HG03139 (cell line): ENCODE data around the gene ZIC4.

ENCODE experiments used
- ATAC-seq: cut with Tn5 transposase; IDR thresholded peaks from one replicate; pipeline ENCODE4 v1.9.1; 2021; ENCODE audit not compliant: unreplicated experiment

ZIC4 gene

DNA sequence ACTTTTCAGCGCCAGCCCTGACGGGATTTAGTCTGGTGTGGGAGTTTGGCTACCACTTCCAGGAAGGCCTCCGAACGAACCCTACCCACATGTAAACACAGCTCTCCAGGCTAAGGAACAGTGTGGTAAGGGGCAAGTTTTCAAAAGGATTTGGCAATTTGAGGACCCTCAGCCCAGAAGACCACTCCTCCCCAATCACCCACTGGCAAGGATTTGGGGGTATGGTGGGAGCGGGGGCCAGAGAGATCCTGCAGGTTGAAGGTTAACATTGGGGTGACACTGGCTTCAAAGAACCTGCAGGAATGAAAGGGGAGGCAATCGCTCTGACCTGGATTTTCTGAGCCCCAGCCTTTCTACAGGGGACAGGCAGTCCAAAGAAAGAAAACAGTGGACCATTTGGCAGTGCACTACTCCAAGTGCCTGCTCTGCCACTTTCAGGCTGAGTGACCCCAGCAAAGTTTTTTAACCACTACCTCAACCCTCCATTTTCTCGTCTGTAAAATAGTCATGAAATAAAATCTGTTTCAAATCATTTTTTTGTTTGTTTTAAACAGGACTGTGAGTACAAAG lies 34.5 kb downstream of the ZIC4 start:
- ATAC-seq: no peak

DNA sequence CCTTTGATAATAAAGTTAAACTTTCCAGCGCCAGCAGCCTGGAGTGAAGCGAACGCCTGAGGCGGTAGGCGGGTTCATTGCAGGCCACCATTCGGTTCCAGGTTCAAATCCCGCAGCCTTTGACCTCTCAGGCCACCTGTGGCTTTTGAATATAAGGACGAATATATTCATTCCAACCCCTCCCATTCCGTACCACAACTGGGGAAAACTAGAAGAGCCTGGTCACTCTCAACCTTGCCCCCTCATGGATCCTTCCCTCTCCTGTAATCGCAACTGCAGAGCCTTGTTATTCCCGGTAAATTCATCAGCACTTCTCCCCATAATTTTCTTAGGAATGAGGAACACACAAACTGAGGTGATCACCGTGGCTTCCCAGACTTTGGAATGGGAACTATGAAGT lies 35.2 kb downstream of the ZIC4 start:
- ATAC-seq: no peak

- no peak for ATAC-seq
Observed at GRCh38 chr3:147370349-147370748, 36.0 kb downstream of the ZIC4 start.

DNA sequence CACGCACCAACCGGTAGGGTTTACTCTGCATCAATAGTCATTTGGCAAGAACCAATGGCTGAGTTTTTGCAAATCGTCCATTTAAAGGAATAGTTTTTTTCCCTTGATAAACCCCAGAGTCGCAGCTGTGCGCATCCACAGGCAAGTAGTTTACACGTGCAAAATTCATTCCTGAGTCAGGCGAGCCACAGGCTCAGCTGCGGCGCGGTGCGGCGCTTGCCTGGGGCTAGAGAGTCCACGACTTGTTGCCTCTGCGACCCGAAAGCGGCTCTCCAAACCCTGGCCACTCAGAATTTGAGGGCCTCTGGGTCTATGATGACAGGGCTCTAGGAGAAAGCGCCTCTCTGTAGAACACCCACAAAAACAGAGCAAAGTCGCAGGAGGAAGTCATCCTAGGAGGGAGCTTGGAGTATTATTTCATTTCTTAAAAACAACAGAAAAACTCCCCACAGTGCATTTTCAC lies 36.7 kb downstream of the ZIC4 start:
- ATAC-seq: no peak

DNA sequence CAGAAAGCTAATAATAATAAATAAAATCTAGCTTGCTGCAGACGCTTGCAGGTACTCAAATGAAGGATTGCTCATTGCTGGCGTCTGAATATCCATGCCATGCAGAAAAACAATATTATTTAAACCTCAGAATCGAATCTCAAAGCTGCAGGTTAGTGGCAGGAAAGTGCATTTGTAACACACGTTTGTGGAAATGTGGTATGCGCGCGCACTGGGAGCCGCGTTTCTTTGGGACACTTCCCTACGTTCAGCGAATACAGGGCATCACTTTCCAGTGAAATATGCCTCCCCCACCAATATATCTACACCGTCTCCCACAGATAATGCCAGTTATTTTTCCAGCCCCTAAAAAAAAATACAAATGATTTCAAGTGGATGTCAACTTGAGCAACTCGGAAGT lies 37.1 kb downstream of the ZIC4 start:
- no peak for ATAC-seq

DNA sequence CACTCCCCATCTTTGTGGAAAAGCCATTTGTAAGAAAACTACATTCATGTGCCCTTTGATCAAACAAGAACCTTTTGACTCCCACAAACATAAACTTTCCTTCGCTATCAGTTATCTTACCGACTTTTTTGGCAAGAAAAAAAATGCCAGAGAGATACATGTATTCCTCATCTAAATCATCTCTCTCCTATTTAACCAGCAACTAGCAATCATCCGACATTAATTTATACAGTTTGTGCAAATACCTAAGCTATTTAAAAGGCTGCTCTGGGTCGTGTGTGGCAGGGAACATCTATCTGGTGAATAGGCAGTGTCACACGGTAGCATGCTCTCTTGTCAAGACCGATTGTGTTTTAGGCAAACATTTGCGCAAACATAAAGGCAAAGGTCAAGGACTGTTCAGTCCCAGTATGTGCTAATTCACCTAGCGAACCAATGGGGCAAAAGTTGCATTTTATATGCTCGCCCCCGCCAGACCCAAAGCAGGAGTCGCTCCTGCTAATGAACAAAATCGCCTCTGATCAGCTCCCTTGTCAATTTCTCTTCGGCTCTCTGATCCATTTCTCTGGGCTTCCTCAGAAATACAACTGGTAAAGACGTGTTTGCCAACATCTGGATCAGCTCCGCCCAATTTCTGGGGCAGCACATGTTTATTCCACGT lies 37.7 kb downstream of the ZIC4 start:
- ATAC-seq: no peak

- ATAC-seq: no peak
Observed at GRCh38 chr3:147368151-147368550, 38.2 kb downstream of the ZIC4 start.

DNA sequence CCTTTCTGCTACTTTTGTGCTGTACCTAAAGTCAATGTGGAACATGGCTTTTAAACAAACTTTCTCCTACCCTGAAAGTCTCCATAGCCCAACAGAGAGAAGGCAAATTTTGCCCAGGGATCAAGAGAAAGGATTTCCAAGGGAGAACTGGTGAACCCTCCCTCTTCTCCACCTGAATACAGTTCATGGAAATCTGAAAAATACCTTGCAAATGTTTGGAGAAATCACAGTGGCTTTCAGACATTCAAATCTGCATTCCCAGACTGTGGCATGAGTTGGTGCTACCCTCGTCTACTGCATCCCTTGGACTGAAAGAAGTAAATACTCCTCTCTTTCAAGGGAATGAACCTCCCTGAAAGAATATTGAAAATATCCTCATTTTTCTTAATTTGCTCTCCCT lies 38.7 kb downstream of the ZIC4 start:
- no peak for ATAC-seq

DNA sequence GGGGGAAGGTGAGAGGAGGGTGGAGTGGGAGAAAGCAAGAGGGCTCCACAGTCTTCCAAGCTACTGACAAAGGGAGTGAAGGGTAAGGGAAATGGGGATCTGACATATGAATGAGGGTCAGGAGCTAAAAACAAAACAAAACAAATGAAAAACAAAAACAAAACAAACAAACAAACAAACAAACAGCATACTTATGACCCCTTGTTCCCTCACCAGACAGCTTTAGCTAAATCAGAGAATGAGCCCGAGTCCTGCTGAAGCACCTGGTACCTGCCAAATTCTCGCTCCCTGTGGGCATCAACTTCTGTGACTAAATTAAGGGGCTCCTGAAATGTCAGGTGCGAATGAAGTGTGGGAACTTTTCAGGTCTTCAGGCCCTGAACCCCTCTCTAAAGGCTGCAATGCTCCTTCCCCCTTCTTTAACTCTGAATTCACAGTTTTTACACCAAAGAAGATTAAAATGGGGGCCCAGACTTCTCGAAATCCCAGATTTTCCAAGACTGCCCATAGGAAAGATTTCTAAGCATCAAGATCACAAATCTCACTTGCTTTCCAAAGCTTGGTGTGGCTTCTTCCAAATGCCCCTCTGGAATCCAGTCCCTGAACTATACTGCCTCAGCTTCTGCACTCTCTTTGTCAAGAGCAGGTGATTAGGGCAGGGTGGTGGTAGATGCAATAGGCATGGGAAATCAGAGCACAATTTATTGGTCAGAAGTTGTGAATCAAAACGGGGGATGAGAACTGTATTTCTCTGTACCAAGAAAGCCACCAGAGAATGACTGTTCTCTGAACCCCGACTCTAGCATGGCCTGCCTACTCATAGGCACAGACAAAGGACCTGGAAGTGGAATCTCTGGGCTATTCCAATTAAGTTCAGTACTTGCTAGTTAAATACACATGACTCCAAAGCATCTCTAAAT lies 40.9 kb downstream of the ZIC4 start:
- no peak for ATAC-seq

- no peak for ATAC-seq
Observed at GRCh38 chr3:147364771-147365170, 41.6 kb downstream of the ZIC4 start.

DNA sequence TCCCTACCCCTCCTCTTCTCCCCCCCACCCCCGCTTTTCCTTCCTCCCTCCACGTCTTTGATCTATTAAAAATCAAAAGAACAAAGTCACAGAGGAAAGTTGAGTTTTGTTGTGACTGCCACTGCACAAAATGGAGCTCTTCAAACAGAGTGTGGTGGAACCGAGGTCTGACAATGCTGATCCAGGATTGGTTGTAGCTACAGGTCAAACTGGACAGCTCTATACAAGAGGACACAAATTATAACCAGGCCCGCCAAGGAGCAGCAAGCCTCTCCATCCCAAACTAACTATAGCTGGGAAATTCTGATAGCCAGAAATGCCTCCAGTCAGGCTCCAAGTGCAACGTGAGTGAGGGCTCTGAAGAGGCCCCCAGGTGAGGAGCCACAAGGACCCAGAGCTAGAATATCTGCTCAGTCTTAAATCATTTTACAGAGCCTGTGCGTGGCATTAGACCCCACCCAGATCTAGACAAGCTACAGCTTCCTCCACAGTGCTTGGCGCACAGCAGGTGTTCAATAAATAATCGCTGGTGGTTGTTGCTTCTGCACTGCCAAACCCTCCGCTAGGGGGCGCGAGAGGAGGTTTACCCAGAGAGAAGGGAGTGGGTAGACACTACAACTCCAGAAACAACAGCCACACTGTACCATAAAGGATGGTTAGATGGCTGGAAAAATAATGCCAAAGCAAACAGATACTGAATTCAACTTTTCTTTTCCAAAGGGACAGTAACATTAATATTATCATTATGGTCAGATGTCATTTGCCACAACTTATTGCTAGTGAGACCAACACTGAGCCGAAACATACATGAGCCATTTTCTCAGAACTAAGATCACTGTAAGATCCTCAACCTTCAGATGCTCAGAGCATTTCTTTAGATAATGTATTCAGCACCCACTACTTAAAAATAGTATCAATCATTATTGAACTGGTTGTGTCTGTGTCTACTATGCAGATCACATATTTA lies 44.6 kb downstream of the ZIC4 start:
- ATAC-seq: no peak

DNA sequence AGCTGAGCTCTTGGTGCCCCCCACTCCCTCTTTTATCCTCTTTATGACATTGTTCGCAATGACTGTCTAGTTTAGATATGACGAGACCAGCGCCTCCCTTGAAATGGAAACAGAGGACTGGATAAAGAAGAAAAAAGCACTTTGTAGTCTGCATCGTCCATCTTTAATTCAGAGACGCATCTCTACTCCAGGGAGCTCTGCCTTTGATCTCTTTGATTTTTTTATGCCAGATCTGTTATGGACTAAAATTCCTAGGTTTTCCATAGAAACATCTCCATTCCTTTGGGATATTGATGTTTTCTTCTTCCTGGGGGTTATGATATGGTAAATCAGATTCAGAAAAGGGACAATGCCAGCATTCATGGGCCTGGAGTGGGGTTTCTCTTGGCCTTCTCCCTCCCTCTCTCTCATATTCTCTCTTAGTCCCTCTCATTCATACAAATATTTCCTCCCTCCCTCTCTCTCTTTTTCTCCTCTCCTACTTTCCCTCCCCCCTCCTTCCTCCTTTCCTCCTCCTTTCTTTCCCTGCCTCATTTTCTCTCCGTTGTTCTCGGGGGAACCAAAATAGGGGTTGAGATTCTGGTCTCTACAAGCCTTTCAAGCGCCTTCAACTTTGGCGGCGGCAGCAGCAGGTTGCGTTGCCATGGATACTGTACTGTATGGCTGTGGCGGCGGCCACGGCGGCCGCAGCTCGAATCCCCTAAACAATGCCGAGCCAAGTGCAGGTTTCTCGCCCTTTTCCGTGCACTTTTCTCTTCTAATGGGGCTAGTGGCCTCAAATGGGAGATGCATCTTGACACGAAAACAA lies 45.5 kb downstream of the ZIC4 start:
- no peak for ATAC-seq

DNA sequence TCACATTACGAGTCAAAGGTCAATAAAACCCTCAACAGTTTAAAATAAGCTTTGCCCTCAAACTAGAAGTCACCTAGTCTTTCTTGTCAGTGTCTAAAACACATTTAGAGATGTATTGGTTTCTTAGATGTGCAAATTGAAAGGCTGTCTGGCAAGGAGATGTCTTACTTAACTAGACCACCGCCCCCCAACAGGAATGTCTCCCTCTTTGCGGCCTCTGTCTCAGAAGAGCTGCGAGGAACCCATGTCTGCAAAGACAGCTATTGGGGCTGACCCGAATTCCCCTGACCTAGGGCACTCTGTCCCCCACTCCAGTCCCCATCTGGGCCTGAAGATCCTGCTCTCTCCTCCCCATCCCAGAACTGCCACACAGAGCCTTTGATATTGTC lies 46.3 kb downstream of the ZIC4 start:
- ATAC-seq: no peak

- ATAC-seq: no peak
Observed at GRCh38 chr3:147359177-147360050, 46.9 kb downstream of the ZIC4 start.

DNA sequence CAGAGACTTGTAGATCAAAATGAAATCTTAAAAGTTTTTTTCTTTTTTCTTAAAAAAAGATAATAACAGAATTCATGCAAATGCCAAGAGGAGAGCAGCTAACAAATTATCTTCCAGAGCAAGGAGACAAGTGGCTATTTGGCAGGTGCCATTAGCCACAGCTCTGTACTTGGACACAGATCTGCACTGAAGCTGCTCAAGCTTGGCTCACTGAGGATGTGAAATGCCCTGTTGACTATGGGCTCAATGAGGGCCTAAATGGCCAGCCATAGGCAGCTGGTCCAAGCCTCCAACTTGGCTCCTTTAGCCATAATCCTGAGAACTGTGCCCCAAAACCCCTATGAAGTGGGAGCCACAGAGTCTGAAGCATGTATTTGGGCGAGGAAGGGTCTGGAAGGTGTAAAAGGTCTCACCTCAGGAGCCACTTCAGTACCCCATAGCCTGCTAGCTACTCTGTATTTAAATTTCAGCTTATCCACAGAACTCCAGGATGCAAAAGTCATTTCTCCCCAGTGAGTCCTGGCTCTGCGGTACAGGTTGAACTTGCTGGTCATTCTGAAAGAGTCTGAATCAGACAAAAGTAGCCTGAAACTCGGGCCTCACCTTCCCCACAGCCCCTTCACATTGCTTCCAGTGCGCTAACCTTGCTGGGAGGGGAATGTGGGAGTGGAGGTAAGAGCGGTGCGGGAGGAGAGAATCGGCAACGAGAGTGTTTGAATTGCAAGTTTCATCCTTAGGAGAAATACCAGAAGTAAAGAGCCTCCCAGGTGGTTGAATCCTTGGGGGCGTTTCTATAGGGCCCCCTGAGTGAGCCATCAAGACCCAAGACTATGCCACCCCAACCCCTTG lies 48.0 kb downstream of the ZIC4 start:
- no peak for ATAC-seq

DNA sequence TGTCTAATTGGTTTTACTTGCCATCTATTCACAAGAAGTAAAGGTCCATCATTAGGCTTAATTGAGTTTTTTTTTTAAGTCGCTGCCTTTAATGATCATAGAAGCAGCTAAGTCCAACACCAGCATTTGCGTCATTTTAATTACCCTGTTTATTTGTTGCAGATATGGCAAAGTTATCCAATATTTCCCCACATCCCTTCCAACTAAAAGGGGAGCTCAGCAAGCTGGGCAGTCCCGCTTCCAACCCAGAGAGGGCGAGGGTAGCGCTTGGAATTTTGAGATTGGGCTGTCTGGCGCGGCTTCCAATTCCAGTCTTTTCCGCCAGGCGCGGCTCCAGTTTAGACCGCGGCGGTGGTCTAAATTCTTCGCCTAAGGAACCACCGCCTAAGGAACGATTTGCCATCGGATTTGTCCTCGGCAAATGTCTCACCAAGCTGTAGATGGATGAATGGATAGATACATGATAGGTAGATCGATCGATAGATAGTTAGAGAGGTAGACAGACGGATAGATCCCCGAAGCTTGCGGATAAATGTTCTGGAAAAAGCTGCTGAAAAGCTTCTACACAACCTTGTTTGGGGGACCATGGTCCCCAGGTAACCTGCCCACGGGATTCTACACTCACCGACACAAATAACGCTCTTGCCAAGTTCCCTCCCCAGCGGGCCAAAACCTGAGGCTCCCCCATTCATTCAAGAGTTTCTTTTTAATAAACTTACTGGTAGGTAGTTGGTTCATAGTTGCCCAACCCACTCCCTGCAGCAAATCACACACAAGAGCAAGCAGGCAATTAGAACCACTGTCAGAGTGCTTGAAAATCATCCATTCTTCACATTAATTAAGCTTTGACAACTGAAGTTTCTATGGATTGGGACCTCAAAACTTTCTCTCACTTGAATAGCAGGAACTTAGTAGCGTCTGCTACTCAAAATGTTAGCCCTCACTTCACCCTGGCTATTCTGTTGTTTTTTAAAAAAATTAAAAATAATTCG lies 49.1 kb downstream of the ZIC4 start:
- no peak for ATAC-seq
